Activated CD4-positive, alpha-beta T cell treated with anti-CD3 and anti-CD28 coated beads, Interleukin-10, Interleukin-2, amounts not matched to agents 100 ng/mL and 50 ng/mL, durations not matched to agents 16 hours and 8 hours (primary cell): Measurements from ENCODE around the gene C1orf198.

Experiments
- DNase-seq: peaks from one replicate; pipeline ENCODE4 v3.0.0-alpha.2; 2020

The C1orf198 gene

GRCh38 chr1:230828421-230828820, 39.9 kb downstream of the C1orf198 start:
- DNase-seq = no peak

- DNase-seq = no peak
These were observed 40.5 kb downstream of the C1orf198 start for GRCh38 chr1:230827801-230828200.

- DNase-seq = no peak
These were observed 41.1 kb downstream of the C1orf198 start for GRCh38 chr1:230827081-230827681.

- no peak for DNase-seq
These were observed 42.0 kb downstream of the C1orf198 start for GRCh38 chr1:230826166-230826875.

- no peak for DNase-seq
These were observed 42.6 kb downstream of the C1orf198 start for GRCh38 chr1:230825761-230826160.

GRCh38 chr1:230824919-230825721, 43.2 kb downstream of the C1orf198 start:
- DNase-seq = no peak

GRCh38 chr1:230824551-230824918, 43.8 kb downstream of the C1orf198 start:
- no peak for DNase-seq

- DNase-seq = no peak
These were observed 44.4 kb downstream of the C1orf198 start for GRCh38 chr1:230823931-230824381.

- no peak for DNase-seq
These were observed 44.9 kb downstream of the C1orf198 start for GRCh38 chr1:230823426-230823825.

- DNase-seq = no peak
These were observed 46.2 kb downstream of the C1orf198 start for GRCh38 chr1:230822092-230822581.

GRCh38 chr1:230821346-230821745, 47.0 kb downstream of the C1orf198 start:
- DNase-seq = no peak

- no peak for DNase-seq
These were observed 47.8 kb downstream of the C1orf198 start for GRCh38 chr1:230820568-230820967.

- no peak for DNase-seq
These were observed 48.3 kb downstream of the C1orf198 start for GRCh38 chr1:230819976-230820375.

GRCh38 chr1:230818901-230819300, 49.4 kb downstream of the C1orf198 start:
- DNase-seq = no peak

- DNase-seq = no peak
These were observed 50.0 kb downstream of the C1orf198 start for GRCh38 chr1:230818367-230818766.

- DNase-seq = no peak
These were observed 52.3 kb downstream of the C1orf198 start for GRCh38 chr1:230816018-230816417.

GRCh38 chr1:230814949-230815692, 53.2 kb downstream of the C1orf198 start:
- DNase-seq = no peak

- DNase-seq = no peak
These were observed 55.8 kb downstream of the C1orf198 start for GRCh38 chr1:230812568-230812967.

GRCh38 chr1:230809256-230809990, 58.9 kb downstream of the C1orf198 start:
- DNase-seq = no peak

GRCh38 chr1:230808281-230808872, 59.9 kb downstream of the C1orf198 start:
- DNase-seq = no peak

- no peak for DNase-seq
These were observed 60.6 kb downstream of the C1orf198 start for GRCh38 chr1:230807561-230808280.
